HG03025 (cell line): ENCODE results near the gene SPTSSB.
A peak's percentile ranks its signal among the peaks of the same experiment; 100 is the strongest.

Experiments
- ATAC-seq: cut with Tn5 transposase; IDR thresholded peaks from one replicate; pipeline ENCODE4 v1.9.1; 2021; ENCODE audit warnings: mild to moderate bottlenecking, moderate library complexity; ENCODE audit not compliant: unreplicated experiment, low FRiP score

Gene SPTSSB

GRCh38 chr3:161393310-161393709 is 22.0 kb upstream of the SPTSSB start:
- no peak for ATAC-seq

- no peak for ATAC-seq
These were observed 21.5 kb upstream of the SPTSSB start for GRCh38 chr3:161392853-161393252.

- ATAC-seq = no peak
These were observed 18.9 kb upstream of the SPTSSB start for GRCh38 chr3:161390200-161390599.

- no peak for ATAC-seq
These were observed 18.2 kb upstream of the SPTSSB start for GRCh38 chr3:161389445-161390035.

GRCh38 chr3:161388855-161389254 is 17.5 kb upstream of the SPTSSB start:
- ATAC-seq = no peak

GRCh38 chr3:161386991-161387770 is 15.9 kb upstream of the SPTSSB start:
- no peak for ATAC-seq

- ATAC-seq = peak; percentile 45
These were observed 1.3 kb upstream of the SPTSSB start for GRCh38 chr3:161372321-161373260.

- ATAC-seq = no peak
These were observed 1.8 kb downstream of the SPTSSB start for GRCh38 chr3:161369531-161369930.

- no peak for ATAC-seq
These were observed 5.2 kb downstream of the SPTSSB start for GRCh38 chr3:161366094-161366493.

- ATAC-seq = no peak
These were observed 12.8 kb downstream of the SPTSSB start for GRCh38 chr3:161358488-161358887.

GRCh38 chr3:161356287-161356686 is 15.0 kb downstream of the SPTSSB start:
- no peak for ATAC-seq

- no peak for ATAC-seq
These were observed 15.8 kb downstream of the SPTSSB start for GRCh38 chr3:161355508-161355907.

GRCh38 chr3:161354554-161354953 is 16.8 kb downstream of the SPTSSB start:
- no peak for ATAC-seq

GRCh38 chr3:161351330-161351729 is 20.0 kb downstream of the SPTSSB start:
- no peak for ATAC-seq

GRCh38 chr3:161350916-161351315 is 20.4 kb downstream of the SPTSSB start:
- no peak for ATAC-seq

- no peak for ATAC-seq
These were observed 21.6 kb downstream of the SPTSSB start for GRCh38 chr3:161349529-161350312.

- ATAC-seq = no peak
These were observed 22.4 kb downstream of the SPTSSB start for GRCh38 chr3:161348796-161349400.

- ATAC-seq = no peak
These were observed 23.6 kb downstream of the SPTSSB start for GRCh38 chr3:161347726-161348125.

GRCh38 chr3:161345023-161345422 is 26.3 kb downstream of the SPTSSB start:
- no peak for ATAC-seq

- ATAC-seq = no peak
These were observed 27.3 kb downstream of the SPTSSB start for GRCh38 chr3:161343986-161344385.
